Measurements from ENCODE around the gene MAN2B2. TPM values are rescaled to one million over a fixed set of nuclear protein-coding genes. Genes with fewer than 3 reads are reported as not detected.

MAN2B2 gene
- total and polyA plus RNA-seq, 9 of the 15 experiments (the other 6 are each of a cell fraction or from before 2014, with no cell fraction given), result 0.21 to 8.8 (median 3.7) TPM

DNA sequence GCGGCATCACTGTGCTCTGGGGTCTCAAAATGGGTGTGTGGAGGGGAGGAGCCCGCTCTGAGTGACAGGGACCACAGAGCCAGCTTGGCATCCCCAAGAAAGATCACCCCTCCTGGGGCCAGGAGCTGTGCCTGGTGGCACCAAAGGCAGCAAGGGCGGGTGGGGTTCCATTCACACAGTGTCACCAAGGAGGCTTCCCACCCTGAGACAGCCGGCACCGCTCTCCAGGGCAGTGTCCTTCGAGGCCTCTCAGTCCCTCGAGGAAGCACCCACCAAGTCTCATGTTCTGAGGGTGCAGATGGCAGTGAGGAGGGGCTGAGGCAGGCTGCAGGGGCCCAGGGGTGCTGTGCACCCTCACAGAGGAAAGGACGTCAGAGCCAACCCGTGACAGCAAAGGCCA, 44.0 kb upstream of the MAN2B2 start:
- TF ChIP-seq SIRT6 (IDR thresholded peaks at IDR 0.05; ENCODE audit: low read depth, low read length) (no peak), NONO (IDR thresholded peaks at IDR 0.05; ENCODE audit: low read depth in 2 of 2, low read length in 1 of 2) (no peak), ZNF140 (CRISPR knock-in tag; IDR thresholded peaks at IDR 0.05) (no peak), NR2F6 (CRISPR knock-in tag; IDR thresholded peaks at IDR 0.05) (no peak), ZBTB8A (IDR thresholded peaks at IDR 0.05; ENCODE audit: partially characterized antibody) (no peak), MCM5 (IDR thresholded peaks at IDR 0.05; ENCODE audit: low read depth) (no peak), RBM34 (IDR thresholded peaks at IDR 0.05; ENCODE audit: borderline replicate concordance, insufficient read depth, low read length) (no peak), ZNF75A (CRISPR knock-in tag; IDR thresholded peaks at IDR 0.05) (no peak), ZC3H4 (CRISPR knock-in tag; IDR thresholded peaks at IDR 0.05; ENCODE audit: borderline replicate concordance) (no peak), POLR2B (IDR thresholded peaks at IDR 0.05; ENCODE audit: low read depth, partially characterized antibody) (no peak), ZFPM2 (CRISPR knock-in tag; IDR thresholded peaks at IDR 0.05) (no peak), NCOA6 (IDR thresholded peaks at IDR 0.05) (no peak), ATF7 (IDR thresholded peaks at IDR 0.05) (no peak)
- TF ChIP-seq, protein P1, sequence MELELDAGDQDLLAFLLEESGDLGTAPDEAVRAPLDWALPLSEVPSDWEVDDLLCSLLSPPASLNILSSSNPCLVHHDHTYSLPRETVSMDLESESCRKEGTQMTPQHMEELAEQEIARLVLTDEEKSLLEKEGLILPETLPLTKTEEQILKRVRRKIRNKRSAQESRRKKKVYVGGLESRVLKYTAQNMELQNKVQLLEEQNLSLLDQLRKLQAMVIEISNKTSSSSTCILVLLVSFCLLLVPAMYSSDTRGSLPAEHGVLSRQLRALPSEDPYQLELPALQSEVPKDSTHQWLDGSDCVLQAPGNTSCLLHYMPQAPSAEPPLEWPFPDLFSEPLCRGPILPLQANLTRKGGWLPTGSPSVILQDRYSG (tag; conservative IDR thresholded peaks at IDR 0.05; ENCODE audit: low read depth), result no peak
- TF ChIP-seq, protein P2, sequence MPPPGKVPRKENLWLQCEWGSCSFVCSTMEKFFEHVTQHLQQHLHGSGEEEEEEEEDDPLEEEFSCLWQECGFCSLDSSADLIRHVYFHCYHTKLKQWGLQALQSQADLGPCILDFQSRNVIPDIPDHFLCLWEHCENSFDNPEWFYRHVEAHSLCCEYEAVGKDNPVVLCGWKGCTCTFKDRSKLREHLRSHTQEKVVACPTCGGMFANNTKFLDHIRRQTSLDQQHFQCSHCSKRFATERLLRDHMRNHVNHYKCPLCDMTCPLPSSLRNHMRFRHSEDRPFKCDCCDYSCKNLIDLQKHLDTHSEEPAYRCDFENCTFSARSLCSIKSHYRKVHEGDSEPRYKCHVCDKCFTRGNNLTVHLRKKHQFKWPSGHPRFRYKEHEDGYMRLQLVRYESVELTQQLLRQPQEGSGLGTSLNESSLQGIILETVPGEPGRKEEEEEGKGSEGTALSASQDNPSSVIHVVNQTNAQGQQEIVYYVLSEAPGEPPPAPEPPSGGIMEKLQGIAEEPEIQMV (tag; conservative IDR thresholded peaks at IDR 0.05; ENCODE audit: low read depth), result no peak
- Histone ChIP-seq H3K4me2 (ENCODE audit: insufficient read depth, low read length) (no peak overlapping the region), H3K9me3 (replicated peaks; ENCODE audit: control insufficient read depth, insufficient read depth, low read depth, low read length) (no peaks in the 10 kb centered on the region; the same call in 1 of the 2 replicates), H3K27ac (ENCODE audit: extremely low read depth, low read depth, low read length) (no peak overlapping the region), H3K79me2 (ENCODE audit: control insufficient read depth, insufficient read depth, low read length) (no peaks in the 10 kb centered on the region), H3K27me3 (ENCODE audit: control insufficient read depth in 2 of 2, insufficient read depth in 2 of 2, low read length in 2 of 2) (peaks cover 46 to 93% of the 10 kb centered on the region in 2 experiments), H3K9me1 (ENCODE audit: control insufficient read depth, insufficient read depth, low read length) (no peaks in the 10 kb centered on the region), H3K4me3 (no peak overlapping the region), H3K9ac (ENCODE audit: insufficient read depth in 1 of 2, low read depth in 2 of 2, low read length in 2 of 2) (no peak overlapping the region), H3K4me1 (replicated peaks in 1 of 2; ENCODE audit: control insufficient read depth in 2 of 2, insufficient read depth in 2 of 2, low read length in 2 of 2) (peaks cover 0 to 10% of the 10 kb centered on the region in 2 experiments; a peak in 2 of 5 replicates), H2AFZ (ENCODE audit: low read depth, low read length) (no peak overlapping the region), H3K36me3 (ENCODE audit: control insufficient read depth, insufficient read depth, low read length) (no peaks in the 10 kb centered on the region), H4K20me1 (replicated peaks; ENCODE audit: control insufficient read depth, insufficient read depth, low read length) (peaks cover 8% of the 10 kb centered on the region)
- BruUV-seq (replicated peaks), result no TSS peak
- POLR2A ChIA-PET, result no interaction called here
- CTCF ChIA-PET (ENCODE audit: low intra/inter-chr PET ratio), result no interaction called here
- 2% methylated on average over 9 of the region's 9 CpGs for WGBS (ENCODE audit: insufficient coverage, low coverage, missing lambda C conversion rate)
- no peak for ATAC-seq
- FAIRE-seq, result no peak
- intact Hi-C loops (cut with micrococcal nuclease), result no loop called here
- in situ Hi-C loops (cut with MboI), result no loop called here
- no peak for DNase-seq (ENCODE audit: extremely low read depth in 1 of 4, low spot score in 3 of 4)

All from K562 (cell line).